ENCODE measurements around the gene MT2A. TPM values are rescaled to one million over a fixed set of nuclear protein-coding genes. Genes with fewer than 3 reads are reported as not detected.

The MT2A gene
- total and polyA plus RNA-seq, 2 donors (not counting 1 experiment from before 2014, with no cell fraction given) = 49.2 to 113 TPM

GRCh38 chr16:56583351-56584168 is 24.8 kb upstream of the MT2A start:
- TF ChIP-seq EZH2 (IDR thresholded peaks at IDR 0.05; ENCODE audit: low read length, missing control alignments) (no peak), CTCF (conservative IDR thresholded peaks at IDR 0.05 in 1 of 2, IDR thresholded peaks at IDR 0.05 in 1 of 2; ENCODE audit: low read depth in 1 of 2, low read length in 2 of 2) (no peak)
- Histone ChIP-seq H3K27me3 (ENCODE audit: control insufficient read depth, insufficient read depth, low read length) (peaks cover 15% of the 10 kb centered on the region), H3K4me3 (replicated peaks in 1 of 4; ENCODE audit: control extremely low read depth in 1 of 4, insufficient read depth in 1 of 4, low read depth in 3 of 4, low read length in 4 of 4) (no peak overlapping the region)

GRCh38 chr16:56584276-56584675 is 24.1 kb upstream of the MT2A start:
- Histone ChIP-seq H3K4me1 (ENCODE audit: control insufficient read depth, extremely low read depth, insufficient read depth, low read length) (no peaks in the 10 kb centered on the region), H3K36me3 (ENCODE audit: control insufficient read depth, insufficient read depth, low read length) (no peaks in the 10 kb centered on the region), H3K4me2 (ENCODE audit: extremely low read depth, insufficient read depth, low read length) (no peak overlapping the region), H3K27ac (ENCODE audit: insufficient read depth, low read length) (no peak overlapping the region), H3K4me3 (replicated peaks in 1 of 4; ENCODE audit: control extremely low read depth in 1 of 4, insufficient read depth in 1 of 4, low read depth in 3 of 4, low read length in 4 of 4) (no peak overlapping the region), H2AFZ (ENCODE audit: low read length) (no peak overlapping the region), H3K9me3 (ENCODE audit: control insufficient read depth, insufficient read depth, low read depth, low read length) (no peaks in the 10 kb centered on the region), H3K27me3 (ENCODE audit: control insufficient read depth, insufficient read depth, low read length) (peaks cover 21% of the 10 kb centered on the region), H4K20me1 (ENCODE audit: control insufficient read depth, extremely low read depth, insufficient read depth, low read length) (no peaks in the 10 kb centered on the region), H3K79me2 (ENCODE audit: control insufficient read depth, insufficient read depth, low read length) (no peaks in the 10 kb centered on the region), H3K9ac (ENCODE audit: insufficient read depth, low read length) (no peak overlapping the region)
- DNase-seq (ENCODE audit: low read depth in 2 of 2) = no peak
- TF ChIP-seq CTCF (conservative IDR thresholded peaks at IDR 0.05 in 1 of 2, IDR thresholded peaks at IDR 0.05 in 1 of 2; ENCODE audit: low read depth in 1 of 2, low read length in 2 of 2) = no peak
- TF ChIP-seq EZH2 (IDR thresholded peaks at IDR 0.05; ENCODE audit: low read length, missing control alignments) = no peak

More at GRCh38 chr16:56583351-56584168, 24.8 kb upstream of the MT2A start:
- no peaks in the 10 kb centered on the region for H3K9me3 ChIP-seq (ENCODE audit: control insufficient read depth, insufficient read depth, low read depth, low read length)
- DNase-seq (ENCODE audit: low read depth in 2 of 2) = no peak
- no peak overlapping the region for H2AFZ ChIP-seq (ENCODE audit: low read length)
- H3K4me2 ChIP-seq (ENCODE audit: extremely low read depth, insufficient read depth, low read length) = no peak overlapping the region
- H4K20me1 ChIP-seq (ENCODE audit: control insufficient read depth, extremely low read depth, insufficient read depth, low read length) = no peaks in the 10 kb centered on the region
- H3K79me2 ChIP-seq (ENCODE audit: control insufficient read depth, insufficient read depth, low read length) = no peaks in the 10 kb centered on the region
- H3K4me1 ChIP-seq (ENCODE audit: control insufficient read depth, extremely low read depth, insufficient read depth, low read length) = no peaks in the 10 kb centered on the region
- no peak overlapping the region for H3K27ac ChIP-seq (ENCODE audit: insufficient read depth, low read length)
- no peaks in the 10 kb centered on the region for H3K36me3 ChIP-seq (ENCODE audit: control insufficient read depth, insufficient read depth, low read length)
- no peak overlapping the region for H3K9ac ChIP-seq (ENCODE audit: insufficient read depth, low read length)

- H3K79me2 ChIP-seq (ENCODE audit: control insufficient read depth, insufficient read depth, low read length) = no peaks in the 10 kb centered on the region
- H3K36me3 ChIP-seq (ENCODE audit: control insufficient read depth, insufficient read depth, low read length) = no peaks in the 10 kb centered on the region
- DNase-seq (ENCODE audit: low read depth in 2 of 2) = no peak
- H3K27ac ChIP-seq (ENCODE audit: insufficient read depth, low read length) = no peak overlapping the region
- no peaks in the 10 kb centered on the region for H3K4me1 ChIP-seq (ENCODE audit: control insufficient read depth, extremely low read depth, insufficient read depth, low read length)
- H3K4me3 ChIP-seq (replicated peaks in 1 of 4; ENCODE audit: control extremely low read depth in 1 of 4, insufficient read depth in 1 of 4, low read depth in 3 of 4, low read length in 4 of 4) = peak overlapping the region in 2 of 4 experiments; percentile 12 to 42
- H2AFZ ChIP-seq (ENCODE audit: low read length) = no peak overlapping the region
- TF ChIP-seq EZH2 (IDR thresholded peaks at IDR 0.05; ENCODE audit: low read length, missing control alignments) (no peak), CTCF (conservative IDR thresholded peaks at IDR 0.05 in 1 of 2, IDR thresholded peaks at IDR 0.05 in 1 of 2; ENCODE audit: low read depth in 1 of 2, low read length in 2 of 2) (no peak)
- H3K27me3 ChIP-seq (ENCODE audit: control insufficient read depth, insufficient read depth, low read length) = peaks cover 24% of the 10 kb centered on the region
- peak overlapping the region; percentile 80 for H3K4me2 ChIP-seq (ENCODE audit: extremely low read depth, insufficient read depth, low read length)
- no peak overlapping the region for H3K9ac ChIP-seq (ENCODE audit: insufficient read depth, low read length)
- H4K20me1 ChIP-seq (ENCODE audit: control insufficient read depth, extremely low read depth, insufficient read depth, low read length) = no peaks in the 10 kb centered on the region
- H3K9me3 ChIP-seq (ENCODE audit: control insufficient read depth, insufficient read depth, low read depth, low read length) = no peaks in the 10 kb centered on the region
Observed at GRCh38 chr16:56588781-56589140, 19.6 kb upstream of the MT2A start.
